NCI-H460 (cell line): ENCODE measurements around the gene ACOT9. TPM values are rescaled to one million over a fixed set of nuclear protein-coding genes. Genes with fewer than 3 reads are reported as not detected.

Source experiments
- small RNA-seq, 2 experiments: library from RNA; depleted of rRNA; stranded (forward); fragments of <200 nt; gene quantifications; one replicate each; pipeline ENCODE3, GENCODE V24; 2014
- total RNA-seq: library from RNA; depleted of rRNA; stranded (reverse); fragments of >200 nt; shearing (Covaris generic); gene quantifications from 2 replicates; pipeline ENCODE4 v1.2.3, GENCODE V29; 2014; rRNA removed

ACOT9 gene
- total RNA-seq, 1 experiment from 2014 or later, result 119 TPM

Small RNA genes within 50 kb of the gene (small RNA-seq; reads per million reads assigned to genes)
- gene RF00019, result 0 reads per million in 2 experiments

Other genes starting within 250 kb of the ACOT9 start
- 583 and 606 TPM in 2 replicates for gene PRDX4, start 75.8 kb downstream of the ACOT9 start, total RNA-seq
- 434 and 469 TPM in 2 replicates for gene SAT1, start 39.9 kb upstream of the ACOT9 start, total RNA-seq
- gene APOO, start 164.7 kb upstream of the ACOT9 start, total RNA-seq, result 40.5 and 40.9 TPM in 2 replicates
- gene CXorf58, start 164.7 kb upstream of the ACOT9 start, total RNA-seq, result 0.05 and 0.14 TPM in 2 replicates